Stomach (tissue), 4 donors: ENCODE data around the gene MAP3K12.

Experiments used
- EP300 ChIP-seq: sonication (generic); formaldehyde crosslinking; IDR thresholded peaks from one replicate; pipeline ENCODE4 v1.6.1; 2017; ENCODE audit warnings: antibody characterized with exemption
- POLR2A ChIP-seq, 4 donors: fragments of 450-650 bp; IDR thresholded peaks; one replicate each; pipeline ENCODE4 v1.6.1; 2016; ENCODE audit warnings: antibody characterized with exemption in 4 of 4, control low read depth in 2 of 4, mild to moderate bottlenecking in 1 of 4, moderate library complexity in 1 of 4
- TF ChIP-seq, protein P1 (sequence below), 7 experiments: fragments of 450-650 bp in 4 of 7; fragments of 200-600 bp in 3 of 7; sonication (generic) in 3 of 7; IDR thresholded peaks; one replicate each; pipeline ENCODE4 v1.5.1; 2016 to 2019; ENCODE audit warnings: antibody characterized with exemption in 7 of 7, control low read depth in 2 of 7, mild to moderate bottlenecking in 1 of 7

DNA sequence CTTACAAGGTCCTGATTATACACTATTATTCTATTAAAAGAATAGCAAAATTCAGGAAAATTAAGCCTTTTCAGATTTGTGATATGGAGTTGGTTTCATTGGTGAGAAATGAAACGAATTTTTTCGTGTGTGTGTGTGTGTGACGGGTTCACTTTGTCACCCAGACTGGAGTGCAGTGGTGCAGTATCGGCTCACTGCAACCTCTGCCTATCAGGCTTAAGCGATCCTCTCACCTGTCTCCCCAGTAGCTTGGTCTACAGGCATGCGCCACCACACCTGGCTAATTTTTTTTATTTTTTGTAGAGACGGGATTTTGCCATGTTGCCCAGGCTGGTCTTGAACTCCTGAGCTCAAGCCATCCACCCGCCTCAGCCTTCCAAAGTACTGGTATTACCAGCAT is 37.7 kb downstream of the MAP3K12 start:
- TF ChIP-seq, protein P1, sequence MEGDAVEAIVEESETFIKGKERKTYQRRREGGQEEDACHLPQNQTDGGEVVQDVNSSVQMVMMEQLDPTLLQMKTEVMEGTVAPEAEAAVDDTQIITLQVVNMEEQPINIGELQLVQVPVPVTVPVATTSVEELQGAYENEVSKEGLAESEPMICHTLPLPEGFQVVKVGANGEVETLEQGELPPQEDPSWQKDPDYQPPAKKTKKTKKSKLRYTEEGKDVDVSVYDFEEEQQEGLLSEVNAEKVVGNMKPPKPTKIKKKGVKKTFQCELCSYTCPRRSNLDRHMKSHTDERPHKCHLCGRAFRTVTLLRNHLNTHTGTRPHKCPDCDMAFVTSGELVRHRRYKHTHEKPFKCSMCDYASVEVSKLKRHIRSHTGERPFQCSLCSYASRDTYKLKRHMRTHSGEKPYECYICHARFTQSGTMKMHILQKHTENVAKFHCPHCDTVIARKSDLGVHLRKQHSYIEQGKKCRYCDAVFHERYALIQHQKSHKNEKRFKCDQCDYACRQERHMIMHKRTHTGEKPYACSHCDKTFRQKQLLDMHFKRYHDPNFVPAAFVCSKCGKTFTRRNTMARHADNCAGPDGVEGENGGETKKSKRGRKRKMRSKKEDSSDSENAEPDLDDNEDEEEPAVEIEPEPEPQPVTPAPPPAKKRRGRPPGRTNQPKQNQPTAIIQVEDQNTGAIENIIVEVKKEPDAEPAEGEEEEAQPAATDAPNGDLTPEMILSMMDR (IDR thresholded peaks at IDR 0.05), result no peak
- TF ChIP-seq EP300, result no peak
- TF ChIP-seq POLR2A (IDR thresholded peaks at IDR 0.05), result no peak
